Loucy (cell line): Measurements from ENCODE around the gene C1QTNF5.

Experiments used
- H2AFZ ChIP-seq: fragments of 200-600 bp; sonication (generic); 2 replicates; pipeline ENCODE4 v1.6.0; 2016; ENCODE audit warnings: antibody characterized with exemption, mild to moderate bottlenecking, low read length, moderate library complexity
- H3F3A ChIP-seq: fragments of 200-600 bp; 2 replicates; pipeline ENCODE4 v1.6.0; 2016; ENCODE audit warnings: antibody characterized with exemption, low read depth, mild to moderate bottlenecking
- H3K27me3 ChIP-seq: fragments of 200-600 bp; sonication (generic); 2 replicates; pipeline ENCODE4 v1.6.1; 2014; ENCODE audit warnings: low read length, mild to moderate bottlenecking; ENCODE audit not compliant: insufficient read depth, poor library complexity, severe bottlenecking
- H3K36me3 ChIP-seq: fragments of 200-600 bp; sonication (generic); 2 replicates; pipeline ENCODE4 v1.6.1; 2016; ENCODE audit warnings: low read length; ENCODE audit not compliant: insufficient read depth
- H3K4me1 ChIP-seq: fragments of 200-600 bp; sonication (generic); 2 replicates; pipeline ENCODE4 v1.5.1; 2014; ENCODE audit warnings: low read length, mild to moderate bottlenecking; ENCODE audit not compliant: insufficient read depth, poor library complexity, severe bottlenecking
- H3K4me2 ChIP-seq: fragments of 200-600 bp; sonication (generic); 2 replicates; pipeline ENCODE4 v1.6.0; 2014; ENCODE audit warnings: antibody characterized with exemption, low read length, low read depth, mild to moderate bottlenecking; ENCODE audit not compliant: poor library complexity, severe bottlenecking
- H3K4me3 ChIP-seq: fragments of 200-600 bp; sonication (generic); 2 replicates; pipeline ENCODE4 v1.5.1; 2014; ENCODE audit warnings: low read length, mild to moderate bottlenecking, mixed read lengths; ENCODE audit not compliant: poor library complexity, severe bottlenecking
- H3K79me2 ChIP-seq: fragments of 200-600 bp; sonication (generic); 2 replicates; pipeline ENCODE4 v1.6.1; 2014; ENCODE audit warnings: low read length; ENCODE audit not compliant: insufficient read depth
- H3K9ac ChIP-seq: fragments of 200-600 bp; sonication (generic); 2 replicates; pipeline ENCODE4 v1.6.0; 2014; ENCODE audit warnings: mild to moderate bottlenecking, low read depth, low read length, moderate library complexity; ENCODE audit not compliant: poor library complexity, severe bottlenecking
- H3K9me2 ChIP-seq: fragments of 200-600 bp; sonication (generic); replicated peaks from 2 replicates; pipeline ENCODE4 v1.6.1; 2016; ENCODE audit warnings: low read depth, low read length, mixed read lengths
- H3K9me3 ChIP-seq: fragments of 200-600 bp; sonication (generic); 2 replicates; pipeline ENCODE4 v1.6.1; 2014; ENCODE audit warnings: mild to moderate bottlenecking, antibody characterized with exemption, low read length, low read depth; ENCODE audit not compliant: insufficient read depth
- H4K20me1 ChIP-seq: fragments of 200-600 bp; sonication (generic); 2 replicates; pipeline ENCODE4 v1.6.0; 2014; ENCODE audit warnings: antibody characterized with exemption, low read length, mild to moderate bottlenecking; ENCODE audit not compliant: insufficient read depth, poor library complexity, severe bottlenecking
- CTCF ChIP-seq: fragments of 200-600 bp; sonication (generic); conservative IDR thresholded peaks from 2 replicates; pipeline ENCODE4 v1.5.1; 2014; ENCODE audit warnings: mild to moderate bottlenecking, antibody characterized with exemption, low read length
- EZH2phosphoT487 ChIP-seq: fragments of 200-600 bp; IDR thresholded peaks from 2 replicates; pipeline ENCODE4 v1.6.1; 2018; ENCODE audit warnings: antibody characterized with exemption, mild to moderate bottlenecking, moderate library complexity, borderline replicate concordance

Gene C1QTNF5

GRCh38 chr11:119373059-119373920, 32.6 kb upstream of the C1QTNF5 start:
- H3K9me2 ChIP-seq = no peaks in the 10 kb centered on the region
- peaks cover 25% of the 10 kb centered on the region for H3K4me1 ChIP-seq
- H3K36me3 ChIP-seq = no peaks in the 10 kb centered on the region
- no peaks in the 10 kb centered on the region for H3K9me3 ChIP-seq
- H3K4me3 ChIP-seq = no peak overlapping the region
- TF ChIP-seq CTCF = no peak
- TF ChIP-seq EZH2phosphoT487 = no peak
- no peak overlapping the region for H3K9ac ChIP-seq
- no peaks in the 10 kb centered on the region for H4K20me1 ChIP-seq
- H3K4me2 ChIP-seq = peak overlapping the region; percentile 11
- H3K79me2 ChIP-seq = no peaks in the 10 kb centered on the region
- no peak overlapping the region for H2AFZ ChIP-seq
- no peaks in the 10 kb centered on the region for H3K27me3 ChIP-seq
- H3F3A ChIP-seq = no peaks in the 10 kb centered on the region

GRCh38 chr11:119372260-119373058, 31.8 kb upstream of the C1QTNF5 start:
- no peaks in the 10 kb centered on the region for H3K36me3 ChIP-seq
- H3K27me3 ChIP-seq = no peaks in the 10 kb centered on the region
- H3K79me2 ChIP-seq = no peaks in the 10 kb centered on the region
- no peaks in the 10 kb centered on the region for H3F3A ChIP-seq
- no peaks in the 10 kb centered on the region for H3K9me3 ChIP-seq
- no peak overlapping the region for H3K4me3 ChIP-seq
- no peak overlapping the region for H3K9ac ChIP-seq
- TF ChIP-seq CTCF = no peak
- TF ChIP-seq EZH2phosphoT487 = no peak
- no peak overlapping the region for H3K4me2 ChIP-seq
- no peaks in the 10 kb centered on the region for H4K20me1 ChIP-seq
- H3K4me1 ChIP-seq = peaks cover 17% of the 10 kb centered on the region
- no peak overlapping the region for H2AFZ ChIP-seq
- H3K9me2 ChIP-seq = no peaks in the 10 kb centered on the region

- TF ChIP-seq EZH2phosphoT487 (no peak), CTCF (peak; percentile 37)
- Histone ChIP-seq H3K36me3 (no peaks in the 10 kb centered on the region), H3K9me3 (no peaks in the 10 kb centered on the region), H2AFZ (no peak overlapping the region), H3F3A (no peaks in the 10 kb centered on the region), H3K4me3 (no peak overlapping the region), H3K9ac (no peak overlapping the region), H3K27me3 (no peaks in the 10 kb centered on the region), H3K79me2 (no peaks in the 10 kb centered on the region), H3K4me2 (no peak overlapping the region), H4K20me1 (no peaks in the 10 kb centered on the region), H3K4me1 (peaks cover 14% of the 10 kb centered on the region), H3K9me2 (no peaks in the 10 kb centered on the region)
Observed at GRCh38 chr11:119371778-119372182, 31.1 kb upstream of the C1QTNF5 start.
